HepG2 (cell line): ENCODE measurements around the gene LHFPL6.

Source experiments
- TEAD2 ChIP-seq: sonication (generic); formaldehyde crosslinking; IDR thresholded peaks from 2 replicates; pipeline ENCODE4 v1.9.0; 2021; ENCODE audit warnings: missing genetic modification reagents
- TFE3 ChIP-seq: IDR thresholded peaks from 2 replicates; pipeline ENCODE4 v1.6.1; 2016

DNA sequence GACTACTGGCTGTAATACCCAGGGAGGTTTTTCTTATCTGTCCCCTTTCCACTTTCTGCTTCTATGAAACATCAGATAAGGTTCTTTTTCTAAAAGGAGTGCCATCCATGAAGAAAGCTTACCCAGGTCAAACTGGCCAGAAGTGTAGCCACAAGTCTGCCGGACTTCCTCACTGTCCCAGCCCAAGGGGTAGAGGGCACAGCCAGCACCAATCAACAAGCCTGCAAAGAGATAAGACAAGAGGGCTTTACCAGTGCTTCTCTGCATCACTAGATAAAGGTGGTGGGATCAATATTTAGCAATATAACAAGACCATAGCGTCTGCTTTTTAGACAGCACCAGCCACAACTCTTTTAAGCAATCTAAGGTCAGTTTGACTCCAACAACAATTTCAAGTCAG, 224.7 kb downstream of the LHFPL6 start:
- no peak for TF ChIP-seq TFE3
- no peak for TF ChIP-seq TEAD2 (CRISPR knock-in tag)
